ENCODE measurements around the gene TRPM2. TPM values are rescaled to one million over a fixed set of nuclear protein-coding genes. Genes with fewer than 3 reads are reported as not detected.
"Not testable (repeated sequence)": the region's sequence is repeated elsewhere in the genome, so short reads cannot be mapped to it uniquely, and the experiment has no call there.

Gene TRPM2
- total and polyA plus RNA-seq, 2 donors (not counting 3 experiments of a cell fraction or from before 2014, with no cell fraction given) = not detected

DNA sequence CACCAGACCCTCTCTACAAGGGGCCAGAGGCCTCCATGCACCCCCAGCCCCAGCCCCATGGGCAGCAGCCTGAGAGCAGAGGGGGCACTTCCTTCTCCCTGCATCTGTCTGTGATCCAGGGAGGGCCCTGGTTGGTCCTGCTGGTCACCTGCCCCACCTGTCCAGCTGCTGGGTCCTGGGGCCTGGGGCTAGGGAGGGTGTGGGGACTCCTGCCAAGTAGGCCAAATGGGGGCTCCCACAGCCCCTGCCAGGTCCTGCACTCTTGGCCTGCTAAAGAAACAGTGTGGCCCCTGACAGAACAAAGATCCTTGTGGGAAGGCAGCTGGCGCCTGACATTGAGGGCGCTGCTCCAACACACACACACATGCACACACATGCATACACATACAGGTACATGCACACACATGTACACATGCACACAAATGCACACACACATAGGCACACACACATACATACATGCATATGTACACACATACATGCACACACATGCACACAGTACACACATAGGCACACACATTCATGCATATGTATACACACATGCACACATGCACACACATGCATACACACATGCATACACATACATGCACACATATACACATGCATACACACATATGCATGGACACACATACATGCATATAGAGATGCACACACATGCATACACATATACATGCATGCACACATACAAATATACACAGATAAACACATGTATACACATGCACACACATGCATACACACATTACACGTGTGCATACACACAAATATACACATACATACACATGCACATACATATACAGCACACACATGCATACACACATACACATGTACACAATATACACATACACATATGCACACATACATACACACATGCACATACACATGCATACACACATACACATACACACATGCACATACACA is 49.9 kb downstream of the TRPM2 start:
- intact Hi-C loops (cut with micrococcal nuclease) (no loop called here), dilution Hi-C loops (cut with MboI; ENCODE audit: extremely low pct_ligation_motif_present, low sequenced_read_pairs) (no loop called here)
- DNase-seq (ENCODE audit: low read depth, low spot score) (no peak), FAIRE-seq (no peak)
- H3K9ac ChIP-seq (replicated peaks; ENCODE audit: extremely low read depth, insufficient read depth, low read length) = no peak overlapping the region
- H3K4me1 ChIP-seq (ENCODE audit: control insufficient read depth, extremely low read depth, insufficient read depth, low read length) = no peaks in the 10 kb centered on the region
- no peaks in the 10 kb centered on the region for H3K9me1 ChIP-seq (replicated peaks; ENCODE audit: control insufficient read depth, extremely low read depth, insufficient read depth, low read length)
- H3K4me3 ChIP-seq (replicated peaks in 1 of 3; ENCODE audit: insufficient read depth in 1 of 3, low read depth in 1 of 3, low read length in 3 of 3) = no peak overlapping the region
- no peak overlapping the region for H3K4me2 ChIP-seq (ENCODE audit: insufficient read depth, low read length)
- no peaks in the 10 kb centered on the region for H3K36me3 ChIP-seq (ENCODE audit: control insufficient read depth in 2 of 2, extremely low read depth in 1 of 2, insufficient read depth in 2 of 2, low read length in 2 of 2)
- no TSS peak for BruUV-seq (replicated peaks)
- ChIA-PET CTCF (no interaction called here), POLR2A (no interaction called here)
- H4K20me1 ChIP-seq (replicated peaks; ENCODE audit: control insufficient read depth, extremely low read depth, insufficient read depth, low read length) = no peaks in the 10 kb centered on the region
- H3K9me3 ChIP-seq (replicated peaks; ENCODE audit: control insufficient read depth, insufficient read depth, low read length) = peaks cover 3% of the 10 kb centered on the region
- TF ChIP-seq JUN (IDR thresholded peaks at IDR 0.05; ENCODE audit: borderline replicate concordance, insufficient read depth, insufficient read length, low read depth) (no peak), POLR2A (IDR thresholded peaks at IDR 0.05; ENCODE audit: low read depth, low read length) (no peak), GATA2 (IDR thresholded peaks at IDR 0.05; ENCODE audit: insufficient read depth, insufficient read length, low read depth, low read length) (no peak), FOS (IDR thresholded peaks at IDR 0.05; ENCODE audit: borderline replicate concordance, insufficient read depth, low read length) (no peak)
- TF ChIP-seq, protein P1, sequence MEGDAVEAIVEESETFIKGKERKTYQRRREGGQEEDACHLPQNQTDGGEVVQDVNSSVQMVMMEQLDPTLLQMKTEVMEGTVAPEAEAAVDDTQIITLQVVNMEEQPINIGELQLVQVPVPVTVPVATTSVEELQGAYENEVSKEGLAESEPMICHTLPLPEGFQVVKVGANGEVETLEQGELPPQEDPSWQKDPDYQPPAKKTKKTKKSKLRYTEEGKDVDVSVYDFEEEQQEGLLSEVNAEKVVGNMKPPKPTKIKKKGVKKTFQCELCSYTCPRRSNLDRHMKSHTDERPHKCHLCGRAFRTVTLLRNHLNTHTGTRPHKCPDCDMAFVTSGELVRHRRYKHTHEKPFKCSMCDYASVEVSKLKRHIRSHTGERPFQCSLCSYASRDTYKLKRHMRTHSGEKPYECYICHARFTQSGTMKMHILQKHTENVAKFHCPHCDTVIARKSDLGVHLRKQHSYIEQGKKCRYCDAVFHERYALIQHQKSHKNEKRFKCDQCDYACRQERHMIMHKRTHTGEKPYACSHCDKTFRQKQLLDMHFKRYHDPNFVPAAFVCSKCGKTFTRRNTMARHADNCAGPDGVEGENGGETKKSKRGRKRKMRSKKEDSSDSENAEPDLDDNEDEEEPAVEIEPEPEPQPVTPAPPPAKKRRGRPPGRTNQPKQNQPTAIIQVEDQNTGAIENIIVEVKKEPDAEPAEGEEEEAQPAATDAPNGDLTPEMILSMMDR (IDR thresholded peaks at IDR 0.05; ENCODE audit: extremely low read depth in 1 of 2, insufficient read depth in 1 of 2, low read depth in 1 of 2, low read length in 2 of 2) = no peak
- no peak overlapping the region for H3K27ac ChIP-seq (ENCODE audit: insufficient read depth, low read depth, low read length)
- H2AFZ ChIP-seq (ENCODE audit: low read depth, low read length) = no peak overlapping the region
- no peaks in the 10 kb centered on the region for H3K27me3 ChIP-seq (ENCODE audit: control insufficient read depth in 2 of 2, insufficient read depth in 2 of 2, low read length in 2 of 2)
- H3K79me2 ChIP-seq (ENCODE audit: control insufficient read depth, insufficient read depth, low read length) = no peaks in the 10 kb centered on the region

DNA sequence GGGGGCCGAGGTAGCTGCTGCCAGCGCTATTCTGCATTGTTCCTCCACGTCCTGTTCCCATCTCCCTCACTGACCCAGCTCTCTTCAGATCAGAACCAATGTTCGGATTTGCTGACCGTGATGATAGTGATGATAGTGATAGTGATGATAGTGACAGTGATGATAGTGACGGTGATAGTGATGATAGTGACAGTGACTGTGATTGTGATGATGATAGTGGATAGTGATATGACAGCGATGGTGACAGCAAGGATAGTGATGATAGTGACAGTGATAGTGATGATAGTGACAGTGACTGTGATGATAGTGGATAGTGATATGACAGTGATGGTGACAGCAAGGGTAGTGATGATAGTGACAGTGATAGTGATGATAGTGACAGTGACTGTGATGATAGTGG is 51.1 kb downstream of the TRPM2 start:
- H3K4me2 ChIP-seq (ENCODE audit: insufficient read depth, low read length); H4K20me1 ChIP-seq (replicated peaks; ENCODE audit: control insufficient read depth, extremely low read depth, insufficient read depth, low read length); FAIRE-seq; H2AFZ ChIP-seq (ENCODE audit: low read depth, low read length); dilution Hi-C loops (cut with MboI; ENCODE audit: extremely low pct_ligation_motif_present, low sequenced_read_pairs); DNase-seq (ENCODE audit: low read depth, low spot score); intact Hi-C loops (cut with micrococcal nuclease); POLR2A ChIA-PET; H3K4me1 ChIP-seq (ENCODE audit: control insufficient read depth, extremely low read depth, insufficient read depth, low read length); H3K36me3 ChIP-seq (ENCODE audit: control insufficient read depth in 2 of 2, extremely low read depth in 1 of 2, insufficient read depth in 2 of 2, low read length in 2 of 2); H3K9me3 ChIP-seq (replicated peaks; ENCODE audit: control insufficient read depth, insufficient read depth, low read length); H3K9ac ChIP-seq (replicated peaks; ENCODE audit: extremely low read depth, insufficient read depth, low read length); H3K4me3 ChIP-seq (replicated peaks in 1 of 3; ENCODE audit: insufficient read depth in 1 of 3, low read depth in 1 of 3, low read length in 3 of 3); H3K27ac ChIP-seq (ENCODE audit: insufficient read depth, low read depth, low read length); H3K79me2 ChIP-seq (ENCODE audit: control insufficient read depth, insufficient read depth, low read length); H3K9me1 ChIP-seq (replicated peaks; ENCODE audit: control insufficient read depth, extremely low read depth, insufficient read depth, low read length); BruUV-seq (replicated peaks); H3K27me3 ChIP-seq (ENCODE audit: control insufficient read depth in 2 of 2, insufficient read depth in 2 of 2, low read length in 2 of 2): not testable (repeated sequence)
- CTCF ChIA-PET = interaction anchor here (1.2 kb wide), 1 partner anchor 16 kb away, joined by 3 read pairs; no protein-coding TSS in a partner anchor

Measured in endothelial cell of umbilical vein (primary cell).